GM21529 (cell line): ENCODE data around the gene ABRACL.
"Not testable (repeated sequence)": the region's sequence is repeated elsewhere in the genome, so short reads cannot be mapped to it uniquely, and the experiment has no call there.

Experiments
- ATAC-seq: cut with Tn5 transposase; IDR thresholded peaks from one replicate; pipeline ENCODE4 v1.9.1; 2021; ENCODE audit not compliant: unreplicated experiment

Gene ABRACL

DNA sequence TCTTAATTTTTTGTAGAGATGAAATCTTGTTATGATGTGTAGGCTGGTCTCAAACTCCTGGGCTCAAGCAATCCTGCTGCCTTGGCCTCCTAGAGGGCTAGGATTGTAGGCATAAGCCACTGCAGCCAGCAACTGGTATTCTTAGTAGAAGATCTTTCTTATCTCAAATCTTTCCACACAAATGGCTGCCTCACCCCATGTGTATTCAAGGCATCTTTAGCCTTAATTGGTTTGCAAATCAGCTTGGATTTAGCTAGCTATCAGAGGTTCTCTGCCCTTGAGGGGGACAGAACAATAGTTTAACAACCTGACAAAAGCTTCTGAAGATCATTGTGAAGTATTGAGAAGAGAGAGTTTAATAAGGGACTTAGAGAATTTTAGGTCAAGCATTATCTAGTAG, 17.9 kb upstream of the ABRACL start:
- ATAC-seq: no peak

DNA sequence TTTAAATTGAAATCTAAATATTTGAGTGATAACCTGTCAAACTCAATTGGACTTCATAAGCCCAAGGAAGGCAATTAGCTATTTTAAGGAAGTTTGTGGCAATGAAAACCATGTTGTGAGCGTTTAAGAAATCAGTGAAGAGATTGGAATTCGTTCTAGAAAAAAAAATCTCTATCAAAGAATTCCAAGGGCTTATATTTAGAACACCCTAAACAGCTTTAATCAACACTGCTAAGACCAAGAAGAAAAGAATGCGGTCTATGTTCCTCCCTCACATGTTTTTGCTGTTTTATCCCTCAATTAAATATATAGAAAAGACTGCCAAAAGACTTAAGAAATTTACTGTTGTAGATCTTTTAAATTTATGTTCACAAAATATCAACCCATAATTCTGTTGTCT, 16.6 kb upstream of the ABRACL start:
- ATAC-seq: no peak

DNA sequence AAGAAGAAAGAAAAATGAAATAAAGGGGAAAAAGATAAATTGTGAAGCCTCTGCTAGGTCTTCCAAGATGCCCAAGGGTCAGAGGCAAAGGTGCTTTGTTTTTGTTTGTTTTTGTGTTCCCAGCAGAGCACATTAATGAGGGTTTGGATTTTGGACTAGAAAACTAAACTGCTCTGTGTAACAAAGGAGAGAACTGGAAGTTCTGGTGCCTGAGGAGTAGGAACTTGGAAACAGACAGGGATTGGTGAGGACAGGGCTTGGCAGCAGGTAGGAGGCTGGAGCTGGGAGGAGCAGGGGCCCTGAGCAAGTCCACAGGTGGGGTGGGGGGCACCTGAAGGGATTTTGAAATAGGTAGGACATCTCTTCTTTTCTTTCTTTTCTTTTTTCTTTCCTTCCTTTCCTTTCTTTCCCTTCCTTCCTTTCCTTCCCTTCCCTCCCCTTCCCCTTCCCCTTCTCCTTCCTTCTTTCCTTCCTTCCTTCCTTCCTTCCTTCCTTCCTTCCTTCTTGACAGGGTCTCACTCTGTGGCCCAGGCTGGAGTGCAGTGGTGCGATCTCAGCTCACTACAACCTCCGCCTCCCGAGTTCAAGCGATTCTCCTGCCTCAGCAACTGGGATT, 15.3 kb upstream of the ABRACL start:
- ATAC-seq: no peak

DNA sequence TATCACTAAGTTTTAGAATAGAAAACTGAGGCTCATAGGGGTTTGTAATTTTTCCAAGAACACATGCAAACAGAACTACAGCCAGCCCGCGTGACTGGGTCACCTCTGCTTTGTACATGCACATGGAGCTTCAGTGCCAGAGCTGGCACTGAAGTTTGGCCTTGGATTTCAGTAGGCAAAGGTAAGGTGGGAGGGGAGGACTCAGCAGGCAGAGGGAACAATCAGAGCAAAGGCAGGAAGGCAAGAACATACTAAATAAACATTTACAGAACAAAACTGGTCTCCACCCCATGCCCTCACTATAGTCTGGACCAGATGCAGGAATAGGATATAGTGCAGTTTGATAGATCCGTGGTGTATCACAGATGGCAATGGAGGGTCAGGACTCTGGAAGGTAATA, 13.6 kb upstream of the ABRACL start:
- no peak for ATAC-seq

DNA sequence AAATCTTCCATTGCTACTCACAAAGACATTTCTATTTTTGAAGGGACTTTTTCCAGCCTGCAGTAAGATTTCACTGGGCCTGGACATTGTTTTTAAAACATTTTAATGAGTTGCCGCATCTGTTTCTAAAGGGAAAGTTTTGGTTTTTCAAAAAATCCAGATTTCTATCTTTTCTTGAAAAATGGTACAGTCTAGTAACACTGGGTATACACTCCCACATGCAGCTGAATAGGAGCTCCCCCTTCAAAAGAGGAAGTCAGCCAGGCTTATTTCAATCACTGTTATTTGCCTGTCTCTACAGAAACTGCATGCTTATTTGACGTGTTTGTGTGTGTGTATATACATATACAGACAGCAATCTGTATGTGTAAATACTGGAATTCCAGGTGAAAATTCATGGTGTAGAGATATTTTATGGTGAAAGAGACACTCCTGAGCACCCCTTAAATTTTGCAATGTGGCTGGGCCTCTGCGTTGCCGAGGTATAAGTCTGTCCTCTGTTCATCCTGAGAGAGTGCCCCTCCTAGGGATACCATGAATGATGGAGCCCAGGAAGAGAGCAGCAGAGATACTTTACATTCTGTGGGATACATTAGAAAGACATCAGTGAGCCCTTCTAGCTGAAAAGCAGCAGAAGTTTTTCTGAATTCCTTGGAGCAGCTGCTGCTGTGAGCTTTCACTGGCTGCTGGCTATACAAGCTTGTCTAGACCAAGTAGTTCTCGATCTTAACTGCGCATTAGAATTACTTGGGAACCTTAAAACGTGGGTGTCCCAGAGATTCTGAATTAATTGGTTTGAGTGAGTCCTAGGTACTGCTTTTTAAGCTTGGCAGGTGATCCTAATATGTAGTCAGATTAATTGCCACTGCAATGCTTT, 12.0 kb upstream of the ABRACL start:
- peak; percentile 93 for ATAC-seq

DNA sequence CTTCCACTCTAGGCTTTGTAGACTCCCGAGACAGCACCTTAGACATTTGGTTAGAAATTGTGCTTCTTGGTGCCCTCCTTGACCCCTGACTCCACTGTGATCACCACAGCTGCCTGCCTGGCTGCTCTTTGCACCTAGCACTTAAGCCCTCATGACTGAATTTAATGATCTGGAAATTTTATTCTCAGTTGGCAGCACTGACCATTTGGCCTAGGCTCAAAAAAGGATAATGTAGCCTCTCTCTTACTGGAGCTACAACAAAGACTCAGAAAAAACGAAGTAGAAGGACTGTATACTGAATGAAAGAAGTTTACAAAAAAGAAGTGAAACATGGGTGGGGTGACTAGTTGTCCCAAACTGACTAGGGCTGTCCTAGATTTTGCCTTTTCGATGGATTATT, 11.3 kb upstream of the ABRACL start:
- no peak for ATAC-seq

DNA sequence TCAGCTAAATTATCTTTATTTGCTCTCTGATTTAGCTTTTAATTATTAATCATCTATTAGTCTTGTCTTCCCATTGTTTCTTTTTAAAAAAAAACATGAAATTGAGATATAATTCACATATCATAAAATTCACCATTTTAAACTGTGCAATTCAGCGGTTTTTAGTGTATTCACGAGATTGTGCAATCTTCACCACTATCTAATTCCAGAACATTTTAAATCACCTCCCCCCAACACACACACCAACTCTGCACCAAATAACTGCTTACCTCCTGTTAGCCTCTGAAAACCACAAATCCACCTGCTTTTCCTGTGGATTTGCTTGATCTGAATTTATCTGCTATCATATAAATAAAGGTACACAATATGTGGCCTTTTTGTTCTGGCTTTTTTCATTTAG, 8.8 kb upstream of the ABRACL start:
- ATAC-seq: no peak

DNA sequence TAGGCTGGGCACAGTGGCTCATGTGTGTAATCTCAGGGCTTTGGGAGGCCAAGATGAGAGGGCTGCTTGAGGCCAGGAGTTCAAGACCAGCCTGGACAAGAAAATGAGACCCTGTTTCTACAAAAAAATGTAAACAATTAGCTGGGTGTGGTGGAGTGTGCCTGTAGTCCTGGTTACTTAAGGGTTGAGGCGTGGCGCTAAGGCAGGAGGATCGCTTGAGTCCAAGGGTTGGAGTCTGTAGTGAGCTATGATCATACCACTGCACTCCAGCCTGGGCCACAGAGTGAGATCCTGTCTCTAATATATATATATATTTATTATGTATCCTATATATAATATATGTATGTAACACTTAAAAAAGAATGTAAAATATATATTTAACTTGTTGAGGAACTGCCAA, 7.9 kb upstream of the ABRACL start:
- ATAC-seq: no peak

DNA sequence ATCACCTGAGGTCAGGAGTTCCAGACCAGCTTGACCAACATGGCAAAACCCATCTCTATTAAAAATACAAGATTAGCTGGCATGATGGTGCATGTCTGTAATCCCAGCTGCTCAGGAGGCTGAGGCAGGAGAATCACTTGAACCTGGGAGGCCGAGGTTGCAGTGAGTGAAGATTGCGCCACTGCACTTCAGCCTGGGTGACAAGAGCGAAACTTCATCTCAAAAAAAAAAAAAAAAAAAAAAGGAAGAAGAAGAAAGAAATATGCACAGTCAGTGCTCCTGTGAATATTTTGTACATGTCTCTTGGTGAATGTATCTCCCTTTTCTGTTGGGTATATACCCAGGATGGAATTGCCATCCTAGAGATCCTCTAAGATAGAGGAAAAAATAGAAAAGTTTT, 3.1 kb upstream of the ABRACL start:
- not testable (repeated sequence) for ATAC-seq

DNA sequence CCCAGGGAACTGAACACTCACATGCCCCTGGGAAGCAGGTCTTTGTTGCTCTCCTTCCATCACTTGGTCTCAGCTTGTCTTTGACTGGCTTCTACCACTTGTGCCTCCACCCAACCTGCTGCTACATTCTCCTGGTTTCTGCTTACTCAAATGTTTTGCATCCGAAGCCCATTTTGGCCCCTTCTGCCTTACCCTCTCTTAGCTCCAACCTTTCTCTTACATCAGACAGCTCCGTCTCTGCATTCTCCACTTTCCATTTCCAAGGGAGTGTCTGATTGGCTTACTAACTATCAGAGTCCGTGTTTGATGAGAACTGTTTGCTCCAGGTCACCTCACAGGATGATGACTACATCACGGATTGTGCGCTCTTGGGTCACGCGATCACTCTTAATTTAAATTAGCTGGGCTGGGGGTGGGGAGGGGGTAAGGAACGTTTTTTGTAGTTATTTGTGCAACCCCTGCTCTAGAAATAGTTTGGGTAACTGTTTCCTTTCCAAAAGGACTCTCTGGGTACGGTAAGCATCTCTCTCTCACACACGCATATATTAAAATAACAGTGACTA, 844 bp upstream of the ABRACL start:
- ATAC-seq: peak; percentile 19

DNA sequence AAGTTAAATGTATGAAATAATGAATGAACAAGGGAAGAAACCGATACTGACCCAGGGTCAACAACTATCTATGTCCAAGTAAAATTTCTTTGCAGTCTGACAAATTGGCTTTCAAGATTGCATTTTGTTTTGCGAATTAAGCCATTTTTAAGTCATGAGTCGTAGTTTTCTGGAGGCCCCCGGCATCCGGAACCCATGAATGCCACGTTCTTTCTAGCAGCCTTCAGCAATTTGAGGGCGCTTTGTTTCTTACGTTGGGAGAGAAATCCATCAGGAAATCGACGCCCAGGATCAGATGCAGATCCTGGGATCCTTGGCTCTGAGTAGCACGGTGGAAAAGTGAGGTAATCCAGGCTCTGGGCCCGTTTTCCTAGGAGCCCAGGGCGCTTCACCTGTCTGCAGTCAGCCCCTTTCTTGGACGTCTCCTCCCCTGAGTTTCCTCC, 309 bp upstream of the ABRACL start:
- peak; percentile 1 for ATAC-seq

DNA sequence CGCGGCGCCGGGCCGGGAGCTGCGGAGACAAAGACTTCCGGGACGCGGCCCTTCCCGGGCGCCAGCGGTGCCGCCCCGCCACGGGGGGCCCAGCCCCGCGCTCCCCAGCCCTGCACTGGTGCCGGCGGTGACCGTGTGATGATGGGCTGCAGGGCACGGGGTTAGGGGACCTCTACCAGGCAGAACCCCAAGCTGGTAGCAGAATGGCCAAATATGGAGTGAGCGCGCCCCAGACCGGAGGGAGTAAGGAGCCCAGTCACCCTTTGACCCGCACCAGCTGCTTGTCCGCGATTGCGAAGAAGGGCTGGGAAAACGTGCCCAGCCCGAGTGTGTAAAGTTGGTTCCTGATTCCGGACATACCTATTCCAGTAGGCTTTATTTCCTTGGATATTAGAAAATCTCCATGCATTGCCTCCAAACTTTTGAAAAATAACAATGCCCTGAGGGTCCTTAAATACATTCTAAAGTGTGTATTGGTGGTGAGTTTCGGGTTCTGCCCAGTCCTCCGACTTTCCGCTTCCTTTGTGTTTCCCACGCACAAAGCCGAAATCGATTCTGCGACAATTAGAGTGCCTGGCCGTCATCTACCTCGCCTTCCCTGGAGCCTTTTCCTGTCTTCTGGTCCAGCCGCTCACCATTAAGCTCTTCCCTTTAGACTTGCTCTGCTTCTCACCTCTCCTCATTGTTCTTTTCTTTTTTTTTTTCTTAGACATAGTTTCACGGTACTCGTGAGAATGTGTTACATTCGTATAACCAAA, 1.1 kb downstream of the ABRACL start:
- peak; percentile 30 for ATAC-seq

DNA sequence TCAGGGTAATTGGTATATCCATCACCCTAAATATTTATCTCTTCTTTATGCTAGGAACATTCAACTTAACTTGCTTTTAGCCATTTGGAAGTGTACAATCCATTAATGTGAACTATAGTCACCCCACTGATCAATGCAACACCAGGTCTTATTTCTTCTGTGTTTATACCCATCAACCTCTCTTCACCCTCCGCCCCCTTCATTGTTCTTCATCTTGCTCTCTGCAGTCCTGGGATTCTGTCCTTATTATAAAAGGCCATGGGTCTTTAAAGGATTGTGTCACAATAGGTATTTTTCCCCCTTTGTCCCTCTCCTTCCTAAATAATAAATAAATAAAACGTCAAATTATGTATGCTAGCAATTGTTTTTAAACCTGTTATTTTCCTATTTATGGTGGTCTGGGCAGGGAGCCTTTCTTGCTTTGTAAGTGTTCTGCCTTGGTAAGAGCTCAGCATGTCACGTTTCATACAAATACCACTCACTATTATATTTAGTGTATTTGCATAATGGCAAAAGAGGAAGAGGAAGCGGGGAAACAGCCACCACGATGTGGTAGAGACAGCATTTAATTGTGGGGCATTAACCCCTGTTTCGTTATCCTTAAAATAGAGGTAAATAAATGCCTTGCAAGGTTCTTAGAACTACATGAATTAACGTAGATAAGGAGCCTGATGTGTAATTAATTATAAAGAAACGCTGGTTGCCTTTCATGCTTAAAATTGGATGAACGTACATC, 1.9 kb downstream of the ABRACL start:
- ATAC-seq: peak; percentile 58

DNA sequence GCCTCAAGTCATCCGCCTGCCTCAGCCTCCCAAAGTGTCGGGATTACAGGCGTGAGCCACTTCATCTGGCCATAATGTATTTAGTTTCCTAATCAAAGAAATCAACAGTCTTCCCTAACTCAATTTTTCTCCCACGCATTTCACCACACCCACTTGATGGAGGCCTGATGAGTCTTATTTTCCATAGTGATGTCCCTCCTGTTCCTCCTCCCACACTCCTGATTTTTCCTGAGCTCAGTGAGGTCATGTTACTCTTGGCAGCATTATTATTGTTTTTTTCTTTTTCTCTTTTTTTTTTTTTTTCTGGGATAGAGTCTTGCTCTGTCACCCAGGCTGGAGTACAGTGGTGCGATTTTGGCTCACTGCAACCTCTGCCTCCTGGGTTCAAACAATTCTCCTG, 8.9 kb downstream of the ABRACL start:
- no peak for ATAC-seq

DNA sequence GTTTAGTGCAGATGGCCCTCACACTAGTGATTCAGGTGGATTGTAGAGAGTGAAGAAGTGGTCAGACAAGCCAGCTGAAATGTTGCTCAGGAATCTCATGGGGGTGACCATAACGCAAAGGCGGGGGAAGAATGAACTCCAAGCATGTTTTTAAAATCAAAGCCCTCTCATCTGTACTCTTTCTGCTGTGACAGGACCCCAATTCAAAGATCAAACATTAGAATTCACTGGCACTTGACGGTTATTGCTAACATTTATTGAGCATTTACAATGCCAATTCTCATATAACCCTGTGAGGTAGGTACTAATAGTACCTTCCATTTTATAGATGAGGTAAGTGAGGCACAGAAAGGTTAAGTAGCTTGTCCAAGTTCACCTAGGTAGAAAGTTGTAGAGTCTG, 15.7 kb downstream of the ABRACL start:
- ATAC-seq: no peak

DNA sequence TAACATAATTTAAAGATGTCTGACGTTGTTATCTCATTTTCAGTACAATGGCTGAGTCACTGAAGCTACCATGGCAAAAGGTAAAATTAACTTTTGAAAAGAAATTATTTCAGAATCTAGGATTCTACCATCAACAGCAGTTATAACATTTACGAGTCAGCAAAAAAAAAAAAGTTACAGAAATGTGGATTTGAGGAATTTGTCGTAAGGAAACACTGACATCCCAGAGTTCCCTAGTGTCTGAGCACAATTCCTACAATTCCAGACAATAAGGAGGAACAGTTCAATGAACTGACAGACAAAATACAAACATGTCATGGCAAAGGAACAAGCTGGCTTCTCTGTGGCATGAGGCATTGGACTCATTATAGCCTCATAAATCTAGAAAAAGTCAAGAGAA, 19.1 kb downstream of the ABRACL start:
- no peak for ATAC-seq

DNA sequence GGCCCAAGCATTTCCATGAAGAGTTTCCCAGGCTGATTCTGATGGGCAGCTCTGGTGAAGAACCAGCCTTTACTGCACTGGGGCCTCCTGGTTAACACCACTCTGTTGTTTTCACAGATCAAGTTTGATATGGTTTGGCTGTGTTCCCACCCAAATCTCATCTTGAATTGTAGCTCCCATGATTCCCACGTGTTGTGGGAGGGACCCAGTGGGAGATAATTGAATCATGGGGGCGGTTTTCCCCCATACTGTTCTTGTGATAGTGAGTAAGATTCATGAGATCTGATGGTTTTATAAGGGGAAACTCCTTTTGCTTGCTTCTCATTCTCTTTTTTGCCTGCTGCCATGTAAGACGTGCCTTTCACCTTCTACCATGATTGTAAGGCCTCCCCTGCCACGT, 20.4 kb downstream of the ABRACL start:
- ATAC-seq: not testable (repeated sequence)

DNA sequence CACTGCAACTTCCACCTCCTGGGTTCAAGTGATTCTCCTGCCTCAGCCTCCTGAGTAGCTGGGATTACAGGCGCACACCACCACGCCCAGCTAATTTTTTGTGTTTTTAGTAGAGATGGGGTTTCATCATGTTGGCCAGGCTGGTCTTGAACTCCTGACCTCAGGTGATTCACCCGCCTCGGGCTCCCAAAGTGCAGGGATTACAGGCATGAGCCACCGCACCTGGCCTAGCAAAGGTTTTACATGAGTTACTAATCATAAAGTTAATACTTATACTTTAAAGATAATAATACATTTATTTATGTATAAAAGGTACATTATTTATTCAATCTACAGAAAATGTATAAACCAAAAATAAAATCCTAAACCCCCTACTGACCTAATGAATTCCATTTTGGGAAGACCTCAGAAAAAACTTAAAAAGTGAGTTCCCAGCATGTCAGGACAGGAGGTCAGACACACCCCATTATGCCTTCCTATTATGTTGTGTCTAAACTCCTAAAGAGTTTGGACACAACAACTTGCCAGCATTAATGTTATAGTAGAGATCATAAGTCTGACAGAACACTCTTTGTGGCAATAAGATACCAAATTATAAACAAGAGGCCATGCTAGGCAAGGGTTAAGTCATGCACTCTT, 21.7 kb downstream of the ABRACL start:
- not testable (repeated sequence) for ATAC-seq

DNA sequence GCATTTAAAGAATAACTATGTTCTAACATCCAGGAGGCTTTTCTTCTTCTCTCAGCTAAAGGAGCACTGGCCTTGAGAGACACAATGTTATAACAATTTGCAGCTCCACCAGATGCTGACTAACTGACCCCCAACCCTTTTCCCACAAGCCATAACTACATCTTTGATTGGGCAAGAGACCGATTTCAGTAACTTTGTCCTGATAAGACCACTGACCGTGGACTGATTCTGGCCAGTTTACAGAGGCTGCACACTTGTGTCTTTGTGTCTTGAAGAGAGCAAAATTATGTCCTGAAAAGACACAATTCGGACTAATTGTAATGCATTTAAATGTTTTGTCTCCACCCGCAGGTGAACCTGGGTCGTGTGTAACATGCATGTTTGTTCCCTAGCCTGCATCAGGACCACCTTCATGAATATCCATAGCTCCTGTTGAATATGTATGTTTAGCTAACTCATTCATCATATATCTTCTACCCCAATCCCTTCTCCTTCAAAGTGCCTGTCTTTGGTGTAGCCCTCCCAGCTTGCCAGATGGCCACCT, 22.3 kb downstream of the ABRACL start:
- no peak for ATAC-seq
